NCI-H2171 (cell line): ENCODE measurements around the gene RDH13.
A peak's percentile ranks its signal among the peaks of the same experiment; 100 is the strongest.
"Not testable (repeated sequence)": the region's sequence is repeated elsewhere in the genome, so short reads cannot be mapped to it uniquely, and the experiment has no call there.

Experiments used
- DNase-seq: peaks from one replicate; lab custom pipeline; 2025; lab: John Stamatoyannopoulos, UW

The RDH13 gene, protein sequence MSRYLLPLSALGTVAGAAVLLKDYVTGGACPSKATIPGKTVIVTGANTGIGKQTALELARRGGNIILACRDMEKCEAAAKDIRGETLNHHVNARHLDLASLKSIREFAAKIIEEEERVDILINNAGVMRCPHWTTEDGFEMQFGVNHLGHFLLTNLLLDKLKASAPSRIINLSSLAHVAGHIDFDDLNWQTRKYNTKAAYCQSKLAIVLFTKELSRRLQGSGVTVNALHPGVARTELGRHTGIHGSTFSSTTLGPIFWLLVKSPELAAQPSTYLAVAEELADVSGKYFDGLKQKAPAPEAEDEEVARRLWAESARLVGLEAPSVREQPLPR

DNA sequence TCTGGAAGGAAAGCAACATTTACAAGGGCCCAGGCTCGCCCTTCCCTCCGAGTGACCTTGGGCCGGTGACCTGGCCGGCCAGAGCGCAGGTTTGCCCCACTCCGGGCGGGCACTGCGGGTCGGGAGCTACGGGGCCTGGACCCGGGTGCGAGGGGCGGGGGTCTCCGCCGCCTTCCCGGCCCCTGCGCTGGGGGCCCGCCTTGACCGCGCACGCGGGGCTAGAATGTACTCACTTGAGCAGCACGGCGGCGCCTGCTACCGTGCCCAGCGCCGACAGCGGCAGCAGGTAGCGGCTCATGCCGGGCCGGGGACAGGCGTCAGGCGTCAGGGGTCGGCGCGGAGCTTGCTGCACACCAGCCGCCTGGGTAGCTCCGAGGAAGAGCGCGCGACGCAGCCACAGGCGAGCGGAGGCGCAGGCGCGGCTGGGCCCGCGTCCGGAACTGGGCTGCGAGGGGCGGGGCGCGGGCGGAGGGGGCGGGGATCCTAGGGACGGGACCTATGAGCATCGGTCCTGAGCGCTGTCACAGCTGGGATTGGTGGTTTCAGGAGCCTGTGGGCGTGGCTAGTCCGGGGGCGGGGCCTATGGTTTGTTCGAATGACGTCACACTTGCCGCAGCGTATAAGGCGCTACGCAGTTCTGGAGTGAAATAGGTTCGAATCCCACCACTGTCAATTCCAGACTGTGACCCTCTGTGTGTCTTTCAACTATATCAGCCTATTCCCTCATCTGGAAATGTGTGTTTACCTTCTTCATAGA, at the start of gene RDH13:
Gene RDH13 (minus strand): TSS at position 414 of the 757 bp plus-strand sequence. CDS start 116 bp downstream, at position 298.
- peak; percentile 94 for DNase-seq

DNA sequence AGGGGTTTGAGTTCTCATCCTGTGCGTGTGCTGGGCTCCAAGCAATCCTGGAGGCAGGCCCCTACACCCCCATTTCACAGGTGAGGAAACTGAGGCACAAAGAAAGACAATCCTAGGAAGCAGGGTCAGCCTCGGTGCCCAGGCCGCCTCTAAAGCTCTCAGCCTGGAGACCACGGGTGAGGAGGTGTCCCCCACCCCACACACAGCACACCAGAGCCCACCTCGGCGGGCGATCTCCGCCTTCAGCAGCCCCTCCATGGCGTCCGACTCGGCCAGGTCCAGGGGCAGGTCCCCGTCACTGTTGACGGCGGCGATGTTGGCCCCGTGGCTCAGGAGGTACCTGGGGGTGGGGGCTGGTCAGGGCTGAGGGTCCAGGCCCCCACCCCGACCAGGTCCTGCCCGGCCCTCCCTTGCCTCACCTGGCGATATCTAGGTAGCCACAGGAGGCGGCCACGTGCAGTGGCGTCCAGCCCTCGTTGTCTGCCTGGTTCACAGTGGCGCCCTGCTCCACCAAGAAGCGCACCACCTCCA, 49.4 kb upstream of the RDH13 start:
- no peak for DNase-seq

- DNase-seq, result no peak
Measured at GRCh38 chr19:55111238-55111831, 48.4 kb upstream of the RDH13 start.

- no peak for DNase-seq
Measured at GRCh38 chr19:55109527-55110291, 46.8 kb upstream of the RDH13 start.

GRCh38 chr19:55107252-55107651, 44.3 kb upstream of the RDH13 start:
- not testable (repeated sequence) for DNase-seq

GRCh38 chr19:55106591-55106990, 43.6 kb upstream of the RDH13 start:
- no peak for DNase-seq

GRCh38 chr19:55105237-55105636, 42.3 kb upstream of the RDH13 start:
- no peak for DNase-seq

DNA sequence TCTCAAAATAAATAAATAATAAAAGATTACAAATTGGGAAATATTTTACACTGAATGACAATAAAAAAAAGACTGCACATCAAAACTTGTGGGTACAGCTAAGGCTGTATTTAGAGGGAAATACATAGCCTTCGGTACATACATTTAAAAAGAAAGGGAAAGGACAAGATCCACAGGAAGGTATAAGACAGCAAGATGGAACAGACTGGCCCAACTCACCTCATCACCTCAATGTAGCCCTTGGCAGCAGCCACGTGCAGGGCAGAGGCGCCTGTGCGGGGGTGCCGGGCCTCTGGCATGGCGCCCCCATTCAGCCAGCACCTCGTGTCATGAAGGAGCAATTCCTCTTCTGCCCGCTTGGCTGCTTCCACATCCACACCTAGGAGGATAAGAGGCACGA, 40.2 kb upstream of the RDH13 start:
- no peak for DNase-seq

DNA sequence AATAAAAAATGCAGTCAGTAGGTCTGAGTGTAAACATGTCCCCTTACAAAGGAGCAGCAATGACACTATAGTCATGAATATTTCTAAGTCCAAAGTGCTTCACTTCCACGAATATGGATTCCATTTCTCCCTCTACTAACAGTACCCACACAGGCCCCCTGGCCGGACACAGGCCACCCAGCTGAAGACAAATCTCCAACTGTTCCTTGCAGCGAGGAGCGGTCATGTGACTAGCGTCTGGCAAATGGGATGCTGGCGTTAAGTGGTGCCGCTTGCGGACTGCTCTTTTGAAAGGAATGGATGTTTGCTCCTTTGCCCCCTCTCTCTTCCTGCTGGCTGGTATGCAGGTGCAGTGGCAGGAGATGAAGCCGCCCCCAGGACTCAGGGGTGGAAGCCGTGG, 38.3 kb upstream of the RDH13 start:
- no peak for DNase-seq

GRCh38 chr19:55099557-55100506, 36.9 kb upstream of the RDH13 start:
- DNase-seq, result no peak

DNA sequence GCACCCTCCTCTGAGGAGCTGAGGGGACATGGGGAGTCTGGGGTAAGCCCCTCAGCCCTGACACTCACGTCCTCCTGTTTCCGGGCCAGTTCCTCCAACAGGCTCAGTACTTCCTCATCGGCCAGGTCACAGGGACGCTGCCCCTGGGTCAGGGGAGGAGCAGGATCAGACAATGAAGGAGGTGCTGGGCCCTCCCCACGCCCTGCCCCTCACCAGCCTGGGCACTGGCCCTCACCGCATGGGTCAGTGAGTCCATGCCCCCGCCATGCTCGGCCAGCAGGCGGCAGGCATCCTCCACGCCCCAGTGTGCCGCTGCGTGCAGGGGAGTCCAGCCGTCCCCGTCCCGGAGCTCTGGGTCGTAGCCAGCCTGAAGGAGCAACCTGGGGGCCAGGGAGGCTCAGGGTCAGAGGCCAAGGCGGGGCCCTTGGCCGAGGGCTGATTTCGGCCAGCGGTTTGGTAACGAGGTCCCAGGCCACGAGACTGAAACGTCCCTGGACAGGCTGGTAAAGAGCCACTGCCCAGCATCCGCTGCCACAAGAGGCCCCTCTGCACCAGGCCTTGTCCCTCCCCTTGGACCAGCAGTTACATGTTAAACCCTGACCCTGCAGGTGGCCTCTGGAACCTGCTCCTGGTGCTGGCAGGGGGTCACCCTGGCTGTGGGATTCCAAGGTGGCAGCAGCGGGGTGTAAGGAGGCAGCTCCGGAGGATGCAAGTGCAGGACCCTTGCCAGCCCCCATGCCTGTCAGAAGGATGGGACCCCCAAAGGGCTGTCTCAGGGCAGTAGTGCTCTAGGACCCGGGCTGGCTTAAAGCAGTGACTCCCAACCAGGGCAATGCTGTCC, 36.0 kb upstream of the RDH13 start:
- no peak for DNase-seq

GRCh38 chr19:55097864-55098715, 35.1 kb upstream of the RDH13 start:
- DNase-seq, result no peak

GRCh38 chr19:55096061-55096701, 33.2 kb upstream of the RDH13 start:
- no peak for DNase-seq

- DNase-seq, result no peak
Measured at GRCh38 chr19:55095260-55096060, 32.5 kb upstream of the RDH13 start.

DNA sequence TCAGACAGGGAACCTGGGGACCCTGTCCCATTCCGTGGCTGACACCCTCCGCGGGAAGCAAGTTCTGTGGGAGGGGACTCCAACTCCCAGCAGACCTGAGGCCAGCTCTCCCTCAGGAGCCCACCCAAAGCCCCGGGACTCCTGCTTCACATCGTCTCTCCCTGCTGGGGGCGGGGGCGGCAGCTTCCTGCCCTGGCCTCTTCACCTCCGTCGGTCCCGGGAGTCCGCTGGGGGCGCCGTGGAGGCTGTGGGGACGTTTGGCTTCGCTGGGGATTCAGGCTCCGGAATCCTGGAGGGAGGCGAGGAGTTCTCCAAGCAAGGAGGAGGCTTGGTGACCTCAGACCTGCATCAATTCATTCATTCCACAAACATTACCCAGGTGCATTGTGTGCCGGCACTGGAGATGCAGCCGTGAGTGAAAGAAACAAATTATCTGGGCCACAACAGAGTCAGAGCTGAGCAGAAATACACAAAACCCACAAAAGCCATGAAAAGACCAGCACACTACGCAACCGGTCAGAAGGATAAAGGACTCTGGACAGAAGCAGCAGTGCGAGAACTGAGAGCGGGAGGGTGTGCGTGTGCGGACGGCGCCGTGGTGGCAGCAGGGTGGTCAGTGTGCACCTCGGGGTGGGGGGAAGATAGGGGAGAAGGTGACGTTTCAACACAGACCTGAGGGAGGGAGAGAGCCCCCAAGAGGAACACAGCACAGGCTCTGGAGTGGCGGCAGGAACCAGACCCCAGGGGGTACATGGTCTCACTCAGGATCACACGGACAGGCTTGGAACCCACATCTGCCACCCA, 31.7 kb upstream of the RDH13 start:
- no peak for DNase-seq

DNA sequence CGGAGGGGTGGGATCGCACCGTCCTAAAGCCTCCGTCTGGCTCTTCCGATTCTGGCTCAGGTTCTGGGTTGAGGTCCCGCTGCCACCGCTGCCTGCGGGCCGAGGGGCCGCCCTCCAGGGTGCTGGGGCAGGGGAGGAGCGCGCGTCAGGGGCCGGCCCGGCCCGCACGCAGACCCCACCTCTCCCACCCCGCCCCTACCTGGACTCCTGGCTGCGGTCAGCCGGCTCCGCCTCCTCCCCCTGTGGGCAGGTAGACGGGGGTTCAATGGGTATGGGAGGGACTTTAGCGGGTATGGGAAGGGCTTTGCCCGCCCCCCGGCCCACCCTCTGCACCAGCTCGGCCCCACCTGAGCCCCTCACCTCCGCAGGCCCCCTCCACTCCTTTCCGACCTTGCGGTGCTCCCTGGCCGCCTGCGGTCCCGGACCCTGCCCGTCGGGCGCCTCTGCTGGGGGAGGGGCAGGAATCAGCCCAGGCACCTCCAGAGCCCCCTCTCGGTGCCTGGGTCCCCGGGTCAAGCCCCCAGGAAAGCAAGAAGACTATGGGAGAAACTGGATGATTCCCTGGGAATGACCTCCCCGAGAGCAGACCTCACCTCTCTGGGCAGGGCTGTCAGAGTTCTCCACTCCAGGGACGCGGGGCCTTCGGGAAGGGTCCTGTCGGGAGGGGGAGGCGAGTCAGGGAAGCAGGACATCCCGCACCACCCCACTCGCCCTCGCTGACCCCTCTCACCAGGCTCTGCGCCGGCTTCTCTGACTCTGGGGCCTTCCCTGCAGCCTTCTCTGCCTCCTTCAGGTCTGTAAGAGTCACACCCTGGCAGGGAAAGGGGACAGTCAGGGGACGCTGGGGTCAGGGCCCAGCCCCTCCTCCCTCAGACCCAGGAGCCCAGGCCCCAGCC, 29.7 kb upstream of the RDH13 start:
- DNase-seq, result no peak
